Left cardiac atrium (tissue), 4 donors: ENCODE data around the gene NPC2. TPM values are rescaled to one million over a fixed set of nuclear protein-coding genes. Genes with fewer than 3 reads are reported as not detected.
A peak's percentile ranks its signal among the peaks of the same experiment; 100 is the strongest.
"Not testable (repeated sequence)": the region's sequence is repeated elsewhere in the genome, so short reads cannot be mapped to it uniquely, and the experiment has no call there.

Experiments used
- ATAC-seq, 2 donors: fragments of 200-7000 bp; cut with Tn5 transposase; one replicate each; pipeline ENCODE4 v1.9.1; 2020; ENCODE audit warnings: mild to moderate bottlenecking in 2 of 2, moderate library complexity in 2 of 2
- DNase-seq: peaks from one replicate; pipeline ENCODE4 v3.0.0-alpha.2; 2020
- intact Hi-C, 2 donors: fragments of 100-400 bp; cut with DNase I; formaldehyde crosslinking; loops; one replicate each; pipeline versions ENCODE4 v1.14.1 to v1.15.1; 2022 to 2023
- long read RNA-seq: library from polyadenylated mRNA; unstranded; transcript quantifications from one replicate; pipeline ENCODE4 v2.0.0, GENCODE V29; 2021
- total RNA-seq, 2 donors: library from RNA; stranded (reverse); fragmentation: NEBNext Ultra II Directional; extraction: Animal tissue kit (Norgen Biotek cat#: 25700); gene quantifications; one replicate each; pipeline ENCODE4 v1.2.1, GENCODE V29; 2021
- donor health status: DM: no; HTN: yes; CAD: no.
- donor health status: DM: no; HTN: yes; CAD: no; lungs with severe emphysema.
- donor health status: DM: yes; HTN: yes; CAD: no.
- donor health status: Dilated cardiomyopathy.

The NPC2 gene
- total RNA-seq = 100 to 1,000 TPM; 156 to 157 TPM
- long read RNA-seq, transcript NPC2-207 (5 exons, 1,035 nt) = major isoform, 24 of 26 reads
- long read RNA-seq, partial matches to known transcripts = 0 of 26 reads
- long read RNA-seq, other reads (novel, unspliced or antisense) = 2 of 26 reads

- ATAC-seq = peak in 1 of 2 donors; percentile 0
- DNase-seq = no peak
- intact Hi-C loops = loop anchor here in 1 of 2 donors (5.0 kb wide), 1 partner anchor 131 kb away; no protein-coding TSS in a partner anchor
These were observed at the start of gene NPC2 for GRCh38 chr14:74492776-74493342. NPC2 (minus strand) TSS chr14:74493305; CDS start chr14:74493274, 31 bp downstream.

- intact Hi-C loops = no loop called here
- no peak for ATAC-seq
- no peak for DNase-seq
These were observed 49.1 kb upstream of the NPC2 start for GRCh38 chr14:74542056-74542685.

GRCh38 chr14:74541225-74541624, 48.1 kb upstream of the NPC2 start:
- DNase-seq = no peak
- no peak for ATAC-seq
- intact Hi-C loops = no loop called here

- intact Hi-C loops = no loop called here
- ATAC-seq (no peak), DNase-seq (no peak)
These were observed 46.4 kb upstream of the NPC2 start for GRCh38 chr14:74539503-74539902.

GRCh38 chr14:74538411-74539391, 45.6 kb upstream of the NPC2 start:
- DNase-seq = no peak
- intact Hi-C loops = no loop called here
- ATAC-seq = peak in 1 of 2 donors; percentile 32

GRCh38 chr14:74536336-74536735, 43.2 kb upstream of the NPC2 start:
- intact Hi-C loops, DNase-seq: not testable (repeated sequence)

GRCh38 chr14:74535756-74536325, 42.7 kb upstream of the NPC2 start:
- intact Hi-C loops = no loop called here
- DNase-seq = no peak

More at GRCh38 chr14:74536336-74536735, 43.2 kb upstream of the NPC2 start:
- not testable (repeated sequence) for ATAC-seq

GRCh38 chr14:74533576-74533975, 40.5 kb upstream of the NPC2 start:
- ATAC-seq = no peak
- intact Hi-C loops = no loop called here
- no peak for DNase-seq

More at GRCh38 chr14:74535756-74536325, 42.7 kb upstream of the NPC2 start:
- no peak for ATAC-seq

GRCh38 chr14:74532246-74532645, 39.1 kb upstream of the NPC2 start:
- DNase-seq = no peak
- intact Hi-C loops = no loop called here
- ATAC-seq = no peak

GRCh38 chr14:74531467-74531866, 38.4 kb upstream of the NPC2 start:
- ATAC-seq (peak; percentile 48 to 55), DNase-seq (peak; percentile 51)
- intact Hi-C loops = no loop called here

- DNase-seq (no peak), ATAC-seq (no peak)
- intact Hi-C loops = no loop called here
These were observed 37.9 kb upstream of the NPC2 start for GRCh38 chr14:74531006-74531405.

GRCh38 chr14:74528886-74529285, 35.8 kb upstream of the NPC2 start:
- DNase-seq (no peak), ATAC-seq (no peak)
- intact Hi-C loops = no loop called here

- DNase-seq (no peak), ATAC-seq (no peak)
- intact Hi-C loops = no loop called here
These were observed 35.3 kb upstream of the NPC2 start for GRCh38 chr14:74528406-74528805.

GRCh38 chr14:74527736-74528280, 34.7 kb upstream of the NPC2 start:
- no peak for ATAC-seq
- DNase-seq = no peak
- intact Hi-C loops = no loop called here

GRCh38 chr14:74526854-74527585, 33.9 kb upstream of the NPC2 start:
- ATAC-seq = no peak
- no peak for DNase-seq
- intact Hi-C loops = no loop called here

- intact Hi-C loops = no loop called here
- no peak for DNase-seq
- ATAC-seq = no peak
These were observed 32.3 kb upstream of the NPC2 start for GRCh38 chr14:74525361-74525851.

GRCh38 chr14:74524812-74525135, 31.7 kb upstream of the NPC2 start:
- intact Hi-C loops = no loop called here
- no peak for DNase-seq
- ATAC-seq = no peak

GRCh38 chr14:74524076-74524811, 31.1 kb upstream of the NPC2 start:
- DNase-seq = no peak
- intact Hi-C loops = no loop called here
- ATAC-seq = no peak
